GM21723 (cell line): Measurements from ENCODE around the gene SCN7A.

Experiments used
- ATAC-seq: cut with Tn5 transposase; IDR thresholded peaks from one replicate; pipeline ENCODE4 v1.9.1; 2021; ENCODE audit warnings: mild to moderate bottlenecking, moderate library complexity; ENCODE audit not compliant: unreplicated experiment

Gene SCN7A

DNA sequence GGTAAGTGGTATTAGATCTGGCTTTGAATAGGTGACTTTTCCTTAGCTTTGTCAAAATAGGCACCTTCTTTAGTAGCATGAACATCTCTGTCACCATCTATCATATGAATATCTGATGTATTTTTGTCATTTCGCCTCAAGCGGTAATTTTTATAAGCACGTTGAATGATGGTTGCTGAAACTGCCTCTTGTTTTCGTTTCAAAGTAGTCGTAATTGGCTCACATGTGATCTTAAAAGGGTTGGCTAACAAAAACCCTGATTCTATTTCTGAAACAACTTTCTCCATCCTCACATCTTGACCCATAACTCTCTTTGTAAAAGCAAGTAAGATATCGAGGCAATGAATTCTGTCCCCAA is 88.5 kb downstream of the SCN7A start:
- no peak for ATAC-seq

DNA sequence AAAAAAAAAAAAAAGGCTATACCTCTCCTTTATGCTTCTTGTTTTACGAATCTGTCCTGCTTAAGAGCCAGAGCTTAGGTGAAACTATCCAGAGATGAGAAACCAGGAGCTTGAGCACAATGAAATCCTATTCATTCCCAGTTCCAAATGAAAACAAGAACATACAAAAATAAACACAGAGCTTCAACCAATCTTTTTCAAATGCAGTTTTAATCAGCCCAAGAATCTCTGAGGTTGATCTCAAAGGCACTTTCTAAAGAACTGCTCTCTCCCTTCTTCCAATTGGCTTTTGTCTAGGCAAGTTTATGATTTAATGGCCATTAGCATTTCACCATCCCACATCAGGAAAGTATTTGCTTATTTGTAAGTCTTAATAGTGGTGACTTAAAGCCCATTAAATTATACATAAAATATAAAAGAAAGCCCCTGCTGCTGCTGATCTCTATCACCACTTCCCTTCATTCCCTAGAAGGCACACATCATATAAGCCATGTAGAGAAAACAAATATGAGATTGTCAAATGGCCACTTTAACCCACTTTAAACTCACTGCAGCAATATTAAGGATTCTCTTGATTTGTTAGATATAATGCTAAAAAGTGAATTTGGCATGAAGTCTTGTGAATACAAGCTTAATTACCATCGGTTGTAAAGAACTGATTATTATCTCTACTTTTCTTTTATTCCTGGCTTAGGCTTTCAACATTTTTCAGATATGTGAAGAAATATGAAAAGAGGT is 89.0 kb downstream of the SCN7A start:
- no peak for ATAC-seq

- ATAC-seq: no peak
Observed at GRCh38 chr2:166394245-166394644, 99.8 kb downstream of the SCN7A start.

- ATAC-seq: no peak
Observed at GRCh38 chr2:166393008-166393407, 101.0 kb downstream of the SCN7A start.

DNA sequence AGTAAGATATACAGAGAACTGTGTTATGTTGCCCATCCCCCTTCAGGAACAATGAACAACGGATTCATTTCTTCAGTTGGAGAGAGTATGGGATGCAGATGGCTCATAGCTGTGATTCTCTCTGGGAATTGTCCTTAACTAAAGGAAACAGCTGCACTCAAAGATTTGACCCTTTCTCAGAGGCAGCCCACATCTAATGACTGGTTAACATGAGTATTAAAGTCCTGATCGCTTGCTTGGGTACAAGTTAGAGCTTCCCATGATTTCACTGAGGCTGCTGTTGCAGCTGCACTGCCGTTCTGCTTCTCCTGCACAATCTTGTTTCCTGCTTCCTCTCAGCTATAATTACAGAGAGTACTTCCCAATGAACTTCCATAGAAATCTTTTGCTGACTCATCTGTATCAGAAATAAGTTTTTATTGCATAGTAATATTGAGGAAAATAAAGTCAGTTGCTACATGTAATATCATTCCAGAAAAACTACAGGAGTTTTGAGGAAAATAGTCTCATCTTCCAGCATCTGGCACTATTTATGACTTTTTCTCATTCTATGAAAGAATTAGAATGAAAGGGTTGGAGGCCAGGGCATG is 105.5 kb downstream of the SCN7A start:
- ATAC-seq: no peak

- ATAC-seq: no peak
Observed at GRCh38 chr2:166385313-166385712, 108.7 kb downstream of the SCN7A start.

DNA sequence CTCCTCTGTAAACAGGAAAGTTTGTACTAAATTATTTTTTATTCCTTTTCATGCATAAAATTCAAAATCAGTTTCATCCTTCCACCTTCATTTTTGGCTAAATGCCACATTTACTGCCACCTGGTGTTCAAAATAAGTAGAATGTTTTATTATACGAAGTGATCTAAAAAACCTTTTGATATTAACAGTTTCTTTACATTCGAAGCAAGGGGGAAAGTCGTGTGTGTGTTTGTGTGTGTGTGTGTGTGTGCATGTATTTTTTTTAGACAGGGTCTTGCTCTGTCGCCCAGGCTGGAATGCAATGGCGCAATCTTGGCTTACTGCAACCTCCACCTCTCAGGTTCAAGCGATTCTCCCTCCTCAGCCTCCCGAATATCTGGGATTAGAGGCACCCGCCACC is 109.3 kb downstream of the SCN7A start:
- ATAC-seq: no peak

GRCh38 chr2:166382448-166382847 is 111.6 kb downstream of the SCN7A start:
- ATAC-seq: no peak

DNA sequence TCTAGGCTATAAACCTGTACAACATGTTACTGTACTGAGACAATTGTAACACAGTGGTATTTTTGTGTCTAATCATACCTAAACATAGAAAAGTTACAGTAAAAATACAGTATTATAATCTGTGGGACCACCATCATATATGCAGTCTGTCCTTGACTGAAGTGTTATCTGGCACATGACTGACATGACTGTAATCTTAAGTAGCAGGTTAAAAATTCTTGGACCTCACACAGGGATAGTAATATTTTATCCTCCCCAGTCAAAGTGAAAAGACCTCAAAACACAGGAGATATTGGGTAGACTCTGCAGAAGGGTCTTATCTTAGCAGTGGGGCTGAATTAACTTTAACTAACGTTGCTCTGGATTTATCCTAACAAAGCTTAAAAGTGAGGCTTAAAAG is 113.4 kb downstream of the SCN7A start:
- ATAC-seq: no peak

GRCh38 chr2:166376873-166377272 is 117.2 kb downstream of the SCN7A start:
- no peak for ATAC-seq

GRCh38 chr2:166376488-166376828 is 117.6 kb downstream of the SCN7A start:
- no peak for ATAC-seq

DNA sequence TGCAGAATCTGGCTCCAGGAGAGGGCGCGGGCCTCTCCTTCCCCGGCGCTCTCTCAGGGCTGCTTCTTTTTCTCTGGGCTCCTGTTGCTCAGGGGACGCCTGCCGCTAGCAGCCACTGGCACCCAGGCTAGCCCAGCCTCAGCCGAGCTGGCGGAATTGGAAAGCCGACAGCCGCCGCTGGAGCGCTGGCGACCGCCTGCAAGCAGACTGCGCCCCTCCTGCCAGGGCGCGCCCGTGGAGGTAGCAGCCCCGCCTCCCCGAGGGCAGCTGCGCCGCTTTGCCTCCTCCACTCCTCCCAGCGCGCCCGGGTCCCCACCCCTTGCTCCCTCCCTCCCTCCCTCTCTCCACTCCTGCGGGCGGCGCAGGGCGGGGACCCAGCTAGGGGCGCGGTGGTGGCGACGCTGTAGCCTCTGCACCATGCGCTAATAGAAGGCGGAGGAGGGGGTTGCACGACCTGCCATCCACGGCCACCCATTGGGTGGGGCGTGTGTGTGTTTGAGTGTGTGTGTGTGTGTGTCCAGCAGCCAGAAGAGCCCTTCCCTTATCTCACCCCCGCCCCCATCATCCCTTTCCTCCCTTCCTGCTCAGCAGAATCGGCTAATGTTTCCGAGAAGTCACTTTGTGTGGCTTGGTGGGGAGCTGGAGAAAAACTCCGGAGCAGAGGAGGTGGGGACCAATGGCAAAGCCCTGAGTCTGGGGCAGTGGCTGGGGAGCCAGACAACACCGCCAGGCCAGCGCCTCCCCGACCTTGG is 118.1 kb downstream of the SCN7A start, which contains the start of gene SCN9A:
Gene SCN9A, minus strand, starts transcription at position 209 of the 752 bp plus-strand sequence. CDS start 64,188 bp downstream, outside the sequence.
- ATAC-seq: peak; percentile 62

- peak; percentile 54 for ATAC-seq
Observed at GRCh38 chr2:166375195-166375735, 118.8 kb downstream of the SCN7A start.

- no peak for ATAC-seq
Observed at GRCh38 chr2:166373951-166374350, 120.1 kb downstream of the SCN7A start.

DNA sequence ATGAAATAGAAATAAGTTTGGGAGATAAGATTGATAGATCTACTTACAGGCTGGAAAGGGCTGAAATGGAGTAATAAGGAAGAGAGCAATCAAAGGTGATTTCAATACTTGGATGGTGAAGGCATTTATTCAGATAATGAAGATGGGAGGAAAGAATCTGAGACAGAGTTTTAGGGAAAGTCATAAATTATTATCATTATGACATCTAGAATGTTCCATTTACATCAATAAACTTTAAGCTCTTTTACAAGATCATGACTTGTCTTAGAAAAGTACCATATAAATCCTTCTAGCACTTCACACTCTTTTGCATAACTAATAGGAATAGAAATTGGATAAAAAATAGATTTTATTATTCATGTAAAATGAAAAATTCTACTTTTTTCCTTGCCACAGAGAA is 120.5 kb downstream of the SCN7A start:
- no peak for ATAC-seq

GRCh38 chr2:166373105-166373504 is 120.9 kb downstream of the SCN7A start:
- no peak for ATAC-seq

DNA sequence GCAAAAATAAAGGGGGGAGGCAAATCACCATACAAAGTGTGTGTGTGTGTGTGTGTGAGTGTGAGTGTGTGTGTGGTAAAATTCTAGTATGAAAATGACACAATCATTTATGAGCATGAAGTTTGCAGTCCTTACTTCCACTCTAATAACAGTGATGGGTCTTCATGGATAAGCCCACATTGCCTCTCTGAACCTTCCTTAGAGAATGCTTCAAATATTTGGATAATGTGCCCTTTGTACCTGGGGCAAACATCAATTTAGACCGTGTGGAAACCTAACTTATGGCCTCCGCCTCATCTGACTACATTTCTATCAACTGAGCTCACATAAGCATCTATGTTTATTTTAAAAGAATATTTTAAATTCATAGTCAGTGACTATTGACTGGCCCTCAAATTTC is 122.0 kb downstream of the SCN7A start:
- ATAC-seq: no peak

DNA sequence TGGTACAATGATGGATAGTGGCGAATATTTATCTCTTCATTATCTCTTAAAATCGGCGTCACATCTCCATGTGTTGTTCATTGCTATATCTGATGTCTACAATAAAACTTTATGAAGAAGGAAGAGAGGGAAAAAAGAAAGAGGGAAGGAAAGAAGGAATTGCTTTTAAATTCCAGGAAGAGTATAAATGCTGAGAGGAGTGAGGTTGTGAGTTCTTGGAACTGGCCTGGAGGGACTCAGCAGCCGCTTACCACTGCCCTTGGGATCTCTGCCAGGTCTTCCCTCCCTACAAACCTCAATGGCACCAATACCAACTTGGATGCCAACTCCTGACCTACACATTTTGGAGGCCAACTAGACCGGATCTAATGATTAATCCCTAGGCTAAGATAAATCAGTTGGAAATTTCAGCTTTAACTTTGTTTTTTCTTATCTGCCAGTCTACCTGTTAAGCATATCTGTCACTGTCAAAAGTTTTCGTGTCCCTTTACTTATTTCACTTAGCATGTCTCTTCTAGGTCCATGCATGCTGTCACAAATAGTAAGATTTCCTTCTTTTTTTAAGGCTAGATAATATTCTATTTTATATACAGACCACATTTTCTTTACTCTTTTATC is 128.1 kb downstream of the SCN7A start:
- ATAC-seq: no peak

- no peak for ATAC-seq
Observed at GRCh38 chr2:166365239-166365638, 128.8 kb downstream of the SCN7A start.

- no peak for ATAC-seq
Observed at GRCh38 chr2:166364476-166365161, 129.4 kb downstream of the SCN7A start.
